Erythroblast (primary cell): ENCODE data around the gene PBXIP1.

Source experiments
- DNase-seq, 2 experiments: peaks; one replicate each; lab custom pipeline; 2025; lab: John Stamatoyannopoulos, UW
- GATA1 ChIP-seq: IDR thresholded peaks from 2 replicates; pipeline ENCODE4 v1.6.1; 2011; ENCODE audit warnings: low read depth, mild to moderate bottlenecking, control low read depth, low read length, moderate library complexity
- POLR2A ChIP-seq: IDR thresholded peaks from 2 replicates; pipeline ENCODE4 v1.6.1; 2011; ENCODE audit warnings: mild to moderate bottlenecking, low read length

PBXIP1 gene, protein sequence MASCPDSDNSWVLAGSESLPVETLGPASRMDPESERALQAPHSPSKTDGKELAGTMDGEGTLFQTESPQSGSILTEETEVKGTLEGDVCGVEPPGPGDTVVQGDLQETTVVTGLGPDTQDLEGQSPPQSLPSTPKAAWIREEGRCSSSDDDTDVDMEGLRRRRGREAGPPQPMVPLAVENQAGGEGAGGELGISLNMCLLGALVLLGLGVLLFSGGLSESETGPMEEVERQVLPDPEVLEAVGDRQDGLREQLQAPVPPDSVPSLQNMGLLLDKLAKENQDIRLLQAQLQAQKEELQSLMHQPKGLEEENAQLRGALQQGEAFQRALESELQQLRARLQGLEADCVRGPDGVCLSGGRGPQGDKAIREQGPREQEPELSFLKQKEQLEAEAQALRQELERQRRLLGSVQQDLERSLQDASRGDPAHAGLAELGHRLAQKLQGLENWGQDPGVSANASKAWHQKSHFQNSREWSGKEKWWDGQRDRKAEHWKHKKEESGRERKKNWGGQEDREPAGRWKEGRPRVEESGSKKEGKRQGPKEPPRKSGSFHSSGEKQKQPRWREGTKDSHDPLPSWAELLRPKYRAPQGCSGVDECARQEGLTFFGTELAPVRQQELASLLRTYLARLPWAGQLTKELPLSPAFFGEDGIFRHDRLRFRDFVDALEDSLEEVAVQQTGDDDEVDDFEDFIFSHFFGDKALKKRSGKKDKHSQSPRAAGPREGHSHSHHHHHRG

DNA sequence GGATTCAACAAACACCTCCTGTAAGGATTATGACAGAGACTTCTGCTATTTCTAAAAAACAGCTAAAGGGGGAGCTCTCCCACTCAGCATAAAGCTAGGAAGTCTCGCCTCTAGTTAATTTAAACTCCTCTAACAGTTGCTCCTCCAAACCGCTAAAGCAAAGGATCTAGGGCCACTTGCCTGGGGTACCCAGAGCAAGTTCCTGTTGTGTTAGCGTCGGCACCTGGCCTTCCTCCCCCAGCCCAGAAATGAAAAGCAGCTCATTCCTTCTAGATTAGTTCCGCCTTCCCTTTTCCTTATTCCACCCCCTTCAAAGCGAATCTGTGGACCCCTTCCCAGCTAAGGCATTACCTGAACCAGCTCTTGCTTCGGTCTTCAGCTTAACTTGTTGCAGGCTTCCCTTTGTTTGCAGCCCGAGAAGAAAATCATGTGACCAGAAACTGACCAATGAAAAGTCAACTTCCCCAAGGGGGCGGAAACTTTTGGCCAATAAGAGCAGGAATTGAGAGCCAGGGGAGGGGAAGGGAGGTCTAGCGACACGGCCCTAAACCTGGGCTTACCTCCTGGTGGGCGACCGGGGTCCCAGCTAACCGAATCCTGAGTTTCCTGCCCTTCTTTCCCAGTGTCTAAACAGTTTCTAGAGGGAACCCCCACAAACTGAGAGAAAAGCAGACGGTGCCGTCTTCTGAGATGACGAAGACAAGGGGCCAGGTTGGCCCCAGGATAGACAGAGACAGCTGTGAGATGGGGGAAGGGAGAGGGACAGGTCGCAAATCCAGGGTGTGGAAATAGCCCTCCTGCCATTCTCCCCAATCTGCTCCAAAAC lies at the start of gene PBXIP1:
Gene PBXIP1 (minus strand): TSS at position 382 of the 826 bp plus-strand sequence. CDS start 2,378 bp downstream, outside the sequence.
- DNase-seq, result peak; percentile 90 to 92
- TF ChIP-seq GATA1 (no peak), POLR2A (peak; percentile 66)

GRCh38 chr1:155005076-155006011 lies 49.4 kb upstream of the PBXIP1 start:
- TF ChIP-seq POLR2A (peak; percentile 63), GATA1 (no peak)
- no peak for DNase-seq

DNA sequence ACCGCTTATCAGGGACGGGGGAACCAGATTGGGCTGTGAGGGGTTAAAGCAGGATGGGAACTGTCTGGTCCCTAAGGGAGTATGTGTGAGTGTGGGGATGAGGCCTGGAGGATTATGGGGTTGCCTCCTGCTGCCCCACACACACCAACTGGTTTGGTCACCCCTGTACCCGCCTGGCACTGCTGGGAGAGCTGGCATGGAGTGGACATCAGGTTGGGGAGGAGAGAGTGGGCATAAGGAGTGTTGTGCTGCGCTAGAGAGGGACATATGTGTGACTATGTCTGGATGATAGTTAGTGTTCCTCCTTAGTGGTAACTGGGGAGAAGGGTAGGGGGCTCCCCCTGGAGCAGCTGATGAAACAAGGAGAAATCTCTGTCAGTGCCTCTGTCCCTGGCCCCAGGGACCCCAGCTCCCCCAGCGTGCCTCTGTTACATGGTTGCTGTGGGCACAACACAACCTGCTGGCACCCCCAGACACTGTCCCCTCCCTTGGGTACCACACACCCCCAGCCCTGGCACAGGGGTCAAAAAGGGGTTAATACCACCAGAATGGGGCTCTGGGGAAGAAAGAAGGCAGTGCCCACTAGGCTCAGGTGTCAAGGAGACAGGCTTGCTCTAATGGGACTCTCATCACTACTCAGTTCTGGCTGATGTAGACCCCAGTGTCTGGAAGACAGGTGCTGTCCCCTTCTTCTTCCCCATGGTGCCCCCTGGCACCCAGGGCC lies 48.6 kb upstream of the PBXIP1 start:
- peak in 1 of 2 experiments; percentile 65 for DNase-seq
- no peak for TF ChIP-seq GATA1
- no peak for TF ChIP-seq POLR2A

- TF ChIP-seq POLR2A, result no peak
- TF ChIP-seq GATA1, result no peak
- DNase-seq, result peak; percentile 47 to 67
Observed at GRCh38 chr1:155003766-155004351, 48.0 kb upstream of the PBXIP1 start.

GRCh38 chr1:155003227-155003765 lies 47.4 kb upstream of the PBXIP1 start:
- DNase-seq, result peak; percentile 49 to 67
- TF ChIP-seq GATA1 (no peak), POLR2A (peak; percentile 30)

DNA sequence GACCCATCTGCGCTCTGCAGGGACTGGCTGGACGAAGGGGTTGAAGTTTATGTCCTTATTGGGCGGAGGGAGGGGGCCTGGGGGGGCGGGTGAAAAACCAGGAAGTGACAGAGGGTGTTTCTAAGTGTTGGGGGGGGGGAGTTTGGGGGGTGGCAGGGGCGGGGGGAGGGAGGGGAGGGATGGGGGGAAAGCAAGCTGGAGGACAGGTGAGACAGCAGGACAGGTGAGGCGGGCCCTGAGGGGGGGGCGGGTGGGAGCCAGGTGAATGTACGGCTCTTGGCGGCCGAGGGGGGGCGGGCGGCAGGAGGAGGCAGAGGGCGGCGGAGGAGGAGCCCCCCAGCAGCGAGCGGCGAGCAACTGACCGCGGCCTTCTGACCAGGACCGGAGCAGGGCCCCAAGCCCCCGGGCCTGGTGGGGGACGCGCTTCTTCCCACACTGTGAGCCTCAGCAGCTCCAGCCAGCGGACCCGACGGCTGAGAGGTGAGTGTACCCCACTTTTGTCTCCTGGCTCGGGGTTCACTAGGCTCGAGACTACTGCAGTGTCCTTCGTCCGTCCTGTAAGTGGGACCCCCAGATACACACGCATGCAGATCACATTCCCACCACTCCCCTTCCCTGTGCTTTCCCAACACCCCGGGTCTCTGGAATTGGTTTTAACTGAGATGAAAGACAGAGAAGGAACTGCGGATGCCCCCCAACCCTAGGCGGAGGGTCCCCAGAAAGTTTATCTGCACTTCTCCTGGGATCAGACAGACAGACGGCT lies 46.7 kb upstream of the PBXIP1 start, which contains the start of gene ZBTB7B:
Gene ZBTB7B (plus strand): TSS at position 339 of the 763 bp plus-strand sequence. CDS start 11,859 bp downstream, outside the sequence.
- TF ChIP-seq POLR2A, result peak; percentile 37
- TF ChIP-seq GATA1, result no peak
- DNase-seq, result peak; percentile 67 to 75

DNA sequence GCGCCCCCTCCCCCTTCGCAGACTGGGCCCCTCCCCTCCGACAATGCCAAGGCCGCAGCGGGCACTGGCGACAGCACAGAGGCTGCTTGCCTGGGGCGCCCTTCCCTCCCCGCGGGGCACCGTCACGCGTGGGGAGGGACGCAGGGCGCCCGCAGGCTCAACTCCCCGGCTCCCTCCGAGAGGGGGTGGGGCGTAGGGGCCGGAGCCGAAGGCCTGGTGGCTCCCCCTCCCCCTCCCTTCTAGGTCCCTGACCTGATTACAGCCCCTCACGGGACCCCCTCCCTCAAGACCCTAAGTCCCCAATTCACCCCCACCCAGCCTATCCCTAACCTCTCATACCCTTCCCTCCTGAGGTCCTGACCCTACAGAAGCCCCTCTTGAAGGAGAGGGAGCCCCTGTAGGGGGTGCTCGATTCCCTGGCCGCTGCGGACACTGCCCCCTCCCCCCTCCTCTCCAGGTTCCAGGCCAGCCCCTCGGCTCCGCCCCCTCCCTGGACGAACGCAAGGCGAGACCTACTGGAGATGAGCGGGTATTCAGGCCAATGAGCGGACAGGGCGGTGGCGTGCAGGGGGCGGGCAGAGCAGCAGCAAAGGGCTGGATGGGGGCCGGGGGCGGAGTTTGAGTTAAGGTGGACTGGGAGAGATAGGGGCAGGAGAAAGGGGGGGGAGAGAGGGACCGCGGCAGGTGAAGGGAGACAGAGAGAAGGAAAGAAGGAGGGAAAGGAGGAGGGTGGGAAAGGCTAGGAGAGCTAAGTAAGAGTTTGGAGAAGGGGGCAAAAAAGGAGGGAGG lies 46.0 kb upstream of the PBXIP1 start:
- no peak for TF ChIP-seq POLR2A
- no peak for TF ChIP-seq GATA1
- peak; percentile 99 for DNase-seq

GRCh38 chr1:155001425-155001674 lies 45.5 kb upstream of the PBXIP1 start:
- no peak for DNase-seq
- TF ChIP-seq GATA1 (no peak), POLR2A (no peak)

- DNase-seq, result peak; percentile 89 to 91
- TF ChIP-seq POLR2A (peak; percentile 68), GATA1 (no peak)
Observed at GRCh38 chr1:155000726-155001424, 45.0 kb upstream of the PBXIP1 start.

GRCh38 chr1:155000411-155000725 lies 44.5 kb upstream of the PBXIP1 start:
- DNase-seq, result no peak
- TF ChIP-seq POLR2A, result no peak
- TF ChIP-seq GATA1, result no peak
